Skeletal muscle cell (primary cell): Measurements from ENCODE around the gene OR52N5.

Source experiments
- DNase-seq: peaks from one replicate; pipeline ENCODE4 v3.0.0-alpha.2; 2010; ENCODE audit warnings: low read depth
- H3K4me3 ChIP-seq: 2 replicates; pipeline ENCODE4 v1.5.1; 2011; ENCODE audit warnings: low read depth, mild to moderate bottlenecking, control low read depth, low read length, moderate library complexity

OR52N5 gene

GRCh38 chr11:5727691-5728090 is 55.5 kb downstream of the OR52N5 start:
- no peak for DNase-seq
- H3K4me3 ChIP-seq, result no peak overlapping the region

GRCh38 chr11:5726351-5726750 is 56.8 kb downstream of the OR52N5 start:
- H3K4me3 ChIP-seq, result no peak overlapping the region
- no peak for DNase-seq
